A673 (cell line): ENCODE measurements around the gene INPP5A. TPM values are rescaled to one million over a fixed set of nuclear protein-coding genes. Genes with fewer than 3 reads are reported as not detected.

Experiments used
- BruUV-seq: library from RNA; stranded (reverse); fragments of 400-500 nt; replicated peaks from 2 replicates; lab custom pipeline; 2021; lab: Mats Ljungman, UMichigan
- CTCF ChIA-PET: fragments of 300-600 bp; sonication (Branson Sonifier 250); formaldehyde crosslinking; loops from one replicate; lab custom pipeline; 2022; ENCODE audit warnings: antibody characterized with exemption; lab: Charles Lee
- POLR2A ChIA-PET: fragments of 300-600 bp; sonication (Branson Sonifier 250); formaldehyde crosslinking; loops from one replicate; lab custom pipeline; 2022; ENCODE audit warnings: antibody characterized with exemption; ENCODE audit not compliant: low non-redundant PET; lab: Charles Lee
- DNase-seq: peaks from one replicate; pipeline ENCODE4 v3.0.0-alpha.2; 2015; ENCODE audit warnings: low spot score
- H3K27ac ChIP-seq: fragments of 200-600 bp; sonication (generic); 2 replicates; pipeline ENCODE4 v1.5.1; 2016; ENCODE audit warnings: mixed run types, low read depth, mild to moderate bottlenecking, mixed read lengths, antibody characterized with exemption, low read length; ENCODE audit not compliant: poor library complexity, severe bottlenecking
- H3K27me3 ChIP-seq: fragments of 200-600 bp; sonication (generic); replicated peaks from 2 replicates; pipeline ENCODE4 v1.6.1; 2017; ENCODE audit warnings: mixed run types, low read depth, mild to moderate bottlenecking, mixed read lengths, antibody characterized with exemption, low read length; ENCODE audit not compliant: insufficient read depth, poor library complexity
- H3K36me3 ChIP-seq: fragments of 200-600 bp; sonication (generic); 2 replicates; pipeline ENCODE4 v1.6.1; 2016; ENCODE audit warnings: mixed run types, mild to moderate bottlenecking, mixed read lengths, antibody characterized with exemption, low read length; ENCODE audit not compliant: insufficient read depth, poor library complexity, severe bottlenecking
- H3K4me1 ChIP-seq: fragments of 200-600 bp; sonication (generic); 2 replicates; pipeline ENCODE4 v1.6.1; 2017; ENCODE audit warnings: mixed run types, mild to moderate bottlenecking, mixed read lengths, antibody characterized with exemption, low read length; ENCODE audit not compliant: insufficient read depth, poor library complexity, severe bottlenecking
- H3K4me3 ChIP-seq: fragments of 200-600 bp; sonication (generic); 2 replicates; pipeline ENCODE4 v1.5.1; 2016; ENCODE audit warnings: low read depth, mixed run types, mild to moderate bottlenecking, mixed read lengths, low read length; ENCODE audit not compliant: poor library complexity, severe bottlenecking
- H3K9me3 ChIP-seq: fragments of 200-600 bp; sonication (generic); 2 replicates; pipeline ENCODE4 v1.6.1; 2016; ENCODE audit warnings: mixed run types, low read depth, mild to moderate bottlenecking, mixed read lengths, antibody characterized with exemption, low read length; ENCODE audit not compliant: poor library complexity, severe bottlenecking
- EZH2 ChIP-seq: fragments of 200-600 bp; sonication (generic); IDR thresholded peaks from 2 replicates; pipeline ENCODE4 v1.6.1; 2017; ENCODE audit warnings: borderline replicate concordance, low read depth, mild to moderate bottlenecking, mixed read lengths, antibody characterized with exemption, low read length; ENCODE audit not compliant: poor library complexity, severe bottlenecking
- intact Hi-C: fragments of 100-400 bp; cut with micrococcal nuclease; formaldehyde crosslinking; loops from one replicate; pipeline ENCODE4 v1.10.0; 2022; ENCODE audit not compliant: unreplicated experiment
- total RNA-seq: library from RNA; stranded (reverse); gene quantifications from 2 replicates; pipeline ENCODE4 v1.2.3, GENCODE V29; 2021
- TF ChIP-seq, protein P1 (sequence below): fragments of 300-800, 200-600 bp; sonication (generic); conservative IDR thresholded peaks from 2 replicates; pipeline ENCODE4 v1.5.1; 2017; ENCODE audit warnings: low read depth, mild to moderate bottlenecking, antibody characterized with exemption, low read length, moderate library complexity, mixed read lengths

The INPP5A gene
- total RNA-seq, 1 experiment from 2014 or later = 21.8 TPM

DNA sequence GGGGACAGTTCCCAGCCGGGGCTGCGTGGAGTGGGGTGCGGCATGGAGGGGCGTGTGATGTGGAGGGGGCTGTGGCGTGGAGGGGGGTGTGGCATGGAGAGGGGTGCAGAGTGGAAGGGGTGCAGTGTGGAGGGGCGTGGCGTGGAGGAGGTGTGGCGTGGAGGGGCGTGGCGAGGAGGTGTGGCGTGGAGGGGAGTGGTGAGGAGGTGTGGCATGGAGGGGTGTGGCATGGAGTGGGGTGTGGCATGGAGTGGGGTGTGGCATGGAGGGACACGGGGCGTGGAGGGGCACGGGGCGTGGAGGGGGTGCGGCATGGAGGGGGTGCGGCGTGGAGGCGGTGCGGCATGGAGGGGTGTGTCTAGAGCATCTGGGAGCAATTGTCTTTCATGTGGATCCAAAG, 214.8 kb downstream of the INPP5A start:
- BruUV-seq = no TSS peak
- intact Hi-C loops = no loop called here
- CTCF ChIA-PET = no interaction called here
- Histone ChIP-seq H3K27me3 (no peaks in the 10 kb centered on the region), H3K27ac (no peak overlapping the region), H3K4me1 (no peaks in the 10 kb centered on the region), H3K9me3 (no peaks in the 10 kb centered on the region), H3K36me3 (no peaks in the 10 kb centered on the region), H3K4me3 (no peak overlapping the region)
- POLR2A ChIA-PET = no interaction called here
- TF ChIP-seq EZH2 = no peak
- TF ChIP-seq, protein P1, sequence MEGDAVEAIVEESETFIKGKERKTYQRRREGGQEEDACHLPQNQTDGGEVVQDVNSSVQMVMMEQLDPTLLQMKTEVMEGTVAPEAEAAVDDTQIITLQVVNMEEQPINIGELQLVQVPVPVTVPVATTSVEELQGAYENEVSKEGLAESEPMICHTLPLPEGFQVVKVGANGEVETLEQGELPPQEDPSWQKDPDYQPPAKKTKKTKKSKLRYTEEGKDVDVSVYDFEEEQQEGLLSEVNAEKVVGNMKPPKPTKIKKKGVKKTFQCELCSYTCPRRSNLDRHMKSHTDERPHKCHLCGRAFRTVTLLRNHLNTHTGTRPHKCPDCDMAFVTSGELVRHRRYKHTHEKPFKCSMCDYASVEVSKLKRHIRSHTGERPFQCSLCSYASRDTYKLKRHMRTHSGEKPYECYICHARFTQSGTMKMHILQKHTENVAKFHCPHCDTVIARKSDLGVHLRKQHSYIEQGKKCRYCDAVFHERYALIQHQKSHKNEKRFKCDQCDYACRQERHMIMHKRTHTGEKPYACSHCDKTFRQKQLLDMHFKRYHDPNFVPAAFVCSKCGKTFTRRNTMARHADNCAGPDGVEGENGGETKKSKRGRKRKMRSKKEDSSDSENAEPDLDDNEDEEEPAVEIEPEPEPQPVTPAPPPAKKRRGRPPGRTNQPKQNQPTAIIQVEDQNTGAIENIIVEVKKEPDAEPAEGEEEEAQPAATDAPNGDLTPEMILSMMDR = no peak
- DNase-seq = no peak

DNA sequence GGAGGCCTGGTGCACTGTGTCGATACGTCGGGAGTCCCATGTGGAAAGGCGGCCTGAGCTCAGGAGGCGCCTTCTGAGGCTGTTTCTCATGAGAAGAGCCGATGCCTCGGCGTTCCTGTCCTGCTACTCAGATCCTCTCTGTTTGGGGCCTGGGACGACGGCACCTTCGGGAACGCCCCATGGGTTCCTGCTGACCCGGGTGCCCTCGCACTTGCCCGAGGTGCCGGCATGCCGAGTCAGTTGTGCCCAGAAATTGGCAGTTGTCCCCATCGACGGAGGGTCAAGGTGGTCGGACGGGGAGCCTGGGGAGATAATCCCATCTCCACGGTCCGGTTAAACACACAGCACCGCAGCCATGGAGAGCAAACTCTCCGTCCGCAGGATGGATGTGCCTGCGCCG, 215.4 kb downstream of the INPP5A start:
- Histone ChIP-seq H3K27me3 (no peaks in the 10 kb centered on the region), H3K4me1 (no peaks in the 10 kb centered on the region), H3K36me3 (no peaks in the 10 kb centered on the region), H3K27ac (no peak overlapping the region), H3K4me3 (no peak overlapping the region), H3K9me3 (no peaks in the 10 kb centered on the region)
- POLR2A ChIA-PET = no interaction called here
- DNase-seq = no peak
- TF ChIP-seq EZH2 = no peak
- TF ChIP-seq, protein P1 = no peak
- intact Hi-C loops = no loop called here
- no TSS peak for BruUV-seq
- CTCF ChIA-PET = no interaction called here

DNA sequence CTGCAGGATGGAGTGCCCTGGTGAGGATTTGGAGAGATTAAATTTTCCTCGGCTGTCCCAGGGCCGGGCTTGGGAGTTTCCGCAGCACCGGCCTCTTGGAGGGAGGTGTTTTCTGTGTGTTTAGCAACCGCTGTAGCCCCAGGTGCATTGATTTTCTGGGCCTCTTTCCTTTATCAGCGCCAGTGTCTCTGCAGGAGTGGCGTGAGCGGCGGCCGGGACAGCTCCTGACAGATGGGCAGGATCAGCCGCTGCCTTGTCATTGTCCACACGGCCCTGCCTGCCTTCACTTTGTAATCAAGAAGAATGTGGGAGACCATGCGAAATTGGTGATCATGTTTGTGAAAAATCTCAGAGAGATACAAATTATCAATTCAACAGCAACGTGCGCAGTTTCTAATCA, 216.0 kb downstream of the INPP5A start:
- POLR2A ChIA-PET = no interaction called here
- CTCF ChIA-PET = no interaction called here
- intact Hi-C loops = no loop called here
- Histone ChIP-seq H3K36me3 (no peaks in the 10 kb centered on the region), H3K27ac (no peak overlapping the region), H3K9me3 (no peaks in the 10 kb centered on the region), H3K27me3 (no peaks in the 10 kb centered on the region), H3K4me1 (no peaks in the 10 kb centered on the region), H3K4me3 (no peak overlapping the region)
- no TSS peak for BruUV-seq
- TF ChIP-seq, protein P1 = no peak
- no peak for TF ChIP-seq EZH2
- DNase-seq = no peak
